Stimulated activated effector memory CD8-positive, alpha-beta T cell treated with anti-CD3 and anti-CD28 coated beads, Interleukin-12 subunit alpha, Interleukin-12 subunit beta, amount 100 ng/mL, for 72 hours (primary cell): ENCODE data around the gene CCDC15.
"Not testable (repeated sequence)": the region's sequence is repeated elsewhere in the genome, so short reads cannot be mapped to it uniquely, and the experiment has no call there.

Source experiments
- ATAC-seq: fragments of 150-1000 bp; cut with Tn5 transposase; 2 replicates; pipeline ENCODE4 v1.10.0; 2021
- DNase-seq, 2 donors: peaks; one replicate each; pipeline ENCODE4 v3.0.0; 2021 to 2022; ENCODE audit warnings: low spot score in 2 of 2
- H3K27ac Mint-ChIP-seq: one replicate; pipeline ENCODE4 v1.8.0; 2022; ENCODE audit warnings: mild to moderate bottlenecking, mixed read lengths
- H3K36me3 Mint-ChIP-seq: one replicate; pipeline ENCODE4 v1.8.0; 2022; ENCODE audit warnings: mild to moderate bottlenecking, mixed read lengths
- H3K4me1 Mint-ChIP-seq: one replicate; pipeline ENCODE4 v1.8.0; 2022; ENCODE audit warnings: mixed read lengths
- H3K4me3 Mint-ChIP-seq: one replicate; pipeline ENCODE4 v1.8.0; 2022; ENCODE audit warnings: mild to moderate bottlenecking, mixed read lengths
- H3K9me3 Mint-ChIP-seq: one replicate; pipeline ENCODE4 v1.8.0; 2022; ENCODE audit warnings: mixed read lengths

Gene CCDC15

DNA sequence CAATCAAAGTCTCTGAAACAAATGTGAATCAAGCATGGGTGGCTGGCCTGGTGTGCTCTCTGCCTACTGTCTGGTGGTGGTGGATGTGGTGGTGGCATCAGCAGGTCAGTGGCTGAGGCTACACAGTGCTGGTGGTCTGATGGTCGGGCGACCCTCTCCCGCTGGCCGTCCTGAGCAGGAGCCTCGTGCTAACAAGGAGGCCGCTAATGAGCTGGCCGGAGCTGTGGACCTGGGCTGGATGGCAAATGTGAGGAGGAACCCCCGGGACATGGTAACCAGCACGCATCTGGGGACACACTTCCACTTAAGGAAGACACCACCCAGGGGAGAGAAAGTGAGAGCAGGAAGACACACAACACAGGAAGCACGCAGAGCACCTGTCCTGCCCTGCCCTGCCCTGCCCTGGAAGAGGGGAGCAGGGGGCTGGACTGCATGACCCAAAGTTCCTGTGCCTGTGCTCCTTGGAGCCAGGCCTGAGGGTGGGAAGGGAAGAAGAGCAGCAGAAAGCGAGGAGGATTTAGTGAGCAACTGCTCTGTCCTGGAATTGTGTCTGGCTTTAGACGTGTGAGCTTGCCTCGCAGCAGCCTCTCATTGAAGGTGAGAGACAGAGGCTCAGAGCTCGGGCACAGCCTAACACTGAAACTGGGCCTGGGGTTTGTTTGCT is 132.8 kb downstream of the CCDC15 start:
- no peaks in the 10 kb centered on the region for H3K9me3 Mint-ChIP-seq
- no peak overlapping the region for H3K4me3 Mint-ChIP-seq
- DNase-seq (no peak), ATAC-seq (no peak)
- peaks cover 4% of the 10 kb centered on the region for H3K4me1 Mint-ChIP-seq
- no peaks in the 10 kb centered on the region for H3K36me3 Mint-ChIP-seq
- H3K27ac Mint-ChIP-seq: no peak overlapping the region

DNA sequence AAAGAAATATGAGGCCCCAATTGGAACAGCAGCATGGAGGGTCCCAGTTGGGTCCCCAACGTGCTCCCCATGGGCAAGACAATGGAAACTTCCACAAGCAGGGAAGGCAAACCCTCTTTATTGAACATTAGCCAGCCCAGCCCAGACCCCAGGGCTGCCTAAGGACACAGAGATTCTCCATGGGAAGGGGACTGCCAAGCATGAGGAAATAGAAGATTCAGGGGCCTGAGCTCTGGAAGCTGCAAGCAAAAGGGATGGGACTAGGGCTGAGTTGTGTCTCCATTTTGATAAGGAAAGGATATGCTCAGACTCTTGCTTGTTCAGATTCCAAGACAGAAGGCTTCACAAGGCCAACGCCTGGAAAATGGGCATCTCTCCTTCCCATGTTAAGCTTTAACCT is 134.1 kb downstream of the CCDC15 start:
- Mint-ChIP-seq H3K36me3 (no peaks in the 10 kb centered on the region), H3K4me3 (no peak overlapping the region), H3K4me1 (peaks cover 4% of the 10 kb centered on the region), H3K9me3 (no peaks in the 10 kb centered on the region), H3K27ac (peak overlapping the region; percentile 11)
- ATAC-seq: no peak
- DNase-seq: no peak

DNA sequence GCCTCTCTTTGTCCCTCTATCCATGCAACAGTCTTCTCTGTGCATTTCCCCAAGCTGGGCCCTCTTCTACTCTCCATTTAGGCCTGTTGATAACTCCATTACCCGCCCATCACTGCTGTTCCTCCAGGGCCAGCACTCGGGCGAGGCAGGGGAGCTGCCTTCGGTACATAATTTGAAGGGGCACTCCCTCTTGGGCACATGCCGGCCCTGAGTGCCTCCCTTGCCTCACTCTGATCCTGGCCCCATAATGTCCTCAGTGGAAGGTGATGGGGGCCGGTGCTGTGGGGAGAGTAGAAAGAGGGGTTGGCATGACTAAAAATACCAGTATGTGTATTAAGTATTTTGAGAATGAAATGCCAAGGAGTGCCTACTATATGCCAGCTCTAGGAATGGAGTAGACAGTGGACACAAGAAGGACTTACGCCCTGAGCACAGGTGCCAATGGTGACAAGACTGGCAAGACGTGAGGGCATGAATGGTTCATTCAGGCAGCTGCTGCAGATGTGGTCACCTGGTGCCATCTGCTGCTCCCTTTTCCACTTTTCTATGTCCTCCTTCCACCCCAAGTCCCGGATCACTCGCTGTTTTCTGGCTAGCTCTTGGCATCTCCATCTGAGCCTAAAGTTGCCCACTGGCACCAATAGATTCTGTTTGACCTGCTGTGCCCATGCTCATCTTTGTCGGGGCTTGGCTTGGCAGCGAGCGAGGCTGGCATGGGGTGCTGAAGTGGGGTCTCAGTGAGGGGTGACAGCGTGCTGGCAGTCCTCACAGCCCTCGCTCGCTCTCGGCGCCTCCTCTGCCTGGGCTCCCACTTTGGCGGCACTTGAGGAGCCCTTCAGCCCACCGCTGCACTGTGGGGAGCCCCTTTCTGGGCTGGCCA is 134.8 kb downstream of the CCDC15 start:
- no peaks in the 10 kb centered on the region for H3K9me3 Mint-ChIP-seq
- H3K4me3 Mint-ChIP-seq: no peak overlapping the region
- H3K36me3 Mint-ChIP-seq: no peaks in the 10 kb centered on the region
- peak overlapping the region; percentile 11 for H3K27ac Mint-ChIP-seq
- no peak for DNase-seq
- H3K4me1 Mint-ChIP-seq: peaks cover 4% of the 10 kb centered on the region
- no peak for ATAC-seq

DNA sequence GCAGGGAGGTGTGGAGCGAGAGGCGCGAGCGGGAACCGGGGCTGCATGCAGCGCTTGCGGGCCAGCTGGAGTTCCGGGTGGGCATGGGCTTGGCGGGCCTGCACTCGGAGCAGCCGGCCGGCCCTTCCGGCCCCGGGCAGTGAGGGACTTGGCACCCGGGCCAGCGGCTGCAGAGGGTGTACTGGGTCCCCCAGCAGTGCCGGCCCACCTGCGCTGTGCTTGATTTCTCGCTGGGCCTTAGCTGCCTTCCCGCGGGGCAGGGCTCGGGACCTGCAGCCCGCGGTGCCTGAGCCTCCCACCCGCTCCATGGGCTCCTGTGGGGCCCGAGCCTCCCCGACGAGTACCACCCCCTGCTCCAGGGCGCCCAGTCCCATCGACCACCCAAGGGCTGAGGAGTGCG is 135.5 kb downstream of the CCDC15 start:
- H3K4me3 Mint-ChIP-seq, DNase-seq, H3K27ac Mint-ChIP-seq, ATAC-seq, H3K4me1 Mint-ChIP-seq, H3K9me3 Mint-ChIP-seq, H3K36me3 Mint-ChIP-seq: not testable (repeated sequence)

DNA sequence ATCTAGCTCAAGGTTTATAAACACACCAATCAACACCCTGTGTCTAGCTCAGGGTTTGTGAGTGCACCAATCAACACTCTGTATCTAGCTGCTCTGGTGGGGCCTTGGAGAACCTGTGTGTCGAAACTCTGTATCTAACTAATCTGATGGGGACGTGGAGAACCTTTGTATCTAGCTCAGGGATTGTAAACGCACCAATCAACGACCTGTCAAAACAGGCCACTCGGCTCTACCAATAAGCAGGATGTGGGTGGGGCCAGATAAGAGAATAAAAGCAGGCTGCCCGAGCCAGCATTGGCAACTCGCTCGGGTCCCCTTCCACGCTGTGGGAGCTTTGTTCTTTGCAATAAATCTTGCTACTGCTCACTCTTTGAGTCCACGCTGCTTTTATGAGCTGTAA is 136.1 kb downstream of the CCDC15 start:
- ATAC-seq, H3K36me3 Mint-ChIP-seq, DNase-seq, H3K4me3 Mint-ChIP-seq, H3K4me1 Mint-ChIP-seq, H3K9me3 Mint-ChIP-seq, H3K27ac Mint-ChIP-seq: not testable (repeated sequence)

DNA sequence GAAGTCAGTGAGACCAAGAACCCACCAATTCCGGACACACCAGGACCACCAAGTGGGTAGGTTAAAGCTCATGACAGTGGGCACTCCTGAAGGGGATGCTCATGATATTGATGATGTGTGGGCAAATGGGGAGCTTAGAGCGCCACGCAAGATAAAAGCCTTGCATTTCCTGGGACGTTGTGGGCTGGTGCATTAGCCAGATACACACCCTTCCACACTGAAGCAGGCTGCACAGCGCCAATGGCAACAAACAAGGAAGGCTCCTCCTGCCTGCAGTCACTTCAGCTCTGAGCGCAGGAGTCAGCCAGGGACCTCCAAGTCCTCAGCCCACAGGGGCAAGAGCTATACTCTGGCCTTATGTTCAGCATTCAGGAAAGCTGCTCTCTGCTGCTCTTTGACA is 136.8 kb downstream of the CCDC15 start:
- Mint-ChIP-seq H3K9me3 (no peaks in the 10 kb centered on the region), H3K4me1 (peaks cover 4% of the 10 kb centered on the region), H3K27ac (no peak overlapping the region), H3K36me3 (no peaks in the 10 kb centered on the region), H3K4me3 (no peak overlapping the region)
- DNase-seq (no peak), ATAC-seq (no peak)
